HepG2 (cell line): ENCODE results near the gene CERS6. TPM values are rescaled to one million over a fixed set of nuclear protein-coding genes. Genes with fewer than 3 reads are reported as not detected.

ENCODE experiments used
- AFF4 ChIP-seq: sonication (generic); formaldehyde crosslinking; IDR thresholded peaks from 2 replicates; pipeline ENCODE4 v1.4.0; 2020; ENCODE audit warnings: missing genetic modification reagents
- ATF6 ChIP-seq: sonication (generic); formaldehyde crosslinking; conservative IDR thresholded peaks from 2 replicates; pipeline ENCODE4 v1.4.0; 2020; ENCODE audit warnings: missing genetic modification reagents
- CREBL2 ChIP-seq: sonication (generic); formaldehyde crosslinking; IDR thresholded peaks from 2 replicates; pipeline ENCODE4 v1.8.1; 2023; ENCODE audit warnings: missing genetic modification reagents, mild to moderate bottlenecking, borderline replicate concordance
- KDM1A ChIP-seq: IDR thresholded peaks from 2 replicates; pipeline ENCODE4 v1.6.1; 2016; ENCODE audit warnings: missing compliant biosample characterization
- KDM5A ChIP-seq: fragments of 200-600 bp; sonication (generic); IDR thresholded peaks from 2 replicates; pipeline ENCODE4 v1.7.0; 2018; ENCODE audit warnings: antibody characterized with exemption, mild to moderate bottlenecking, low read length, borderline replicate concordance
- MIER2 ChIP-seq: IDR thresholded peaks from 2 replicates; pipeline ENCODE4 v1.6.1; 2016; ENCODE audit warnings: missing biosample characterization, missing genetic modification reagents
- RARA ChIP-seq: IDR thresholded peaks from 2 replicates; pipeline ENCODE4 v1.6.1; 2016; ENCODE audit warnings: missing genetic modification reagents, missing compliant biosample characterization
- TMF1 ChIP-seq: sonication (generic); formaldehyde crosslinking; IDR thresholded peaks from 2 replicates; pipeline ENCODE4 v1.8.1; 2022; ENCODE audit warnings: low read depth, missing genetic modification reagents
- YY1 ChIP-seq: IDR thresholded peaks from 2 replicates; pipeline ENCODE4 v1.6.1; 2011; ENCODE audit warnings: low read length, low read depth, moderate library complexity, mild to moderate bottlenecking; ENCODE audit not compliant: insufficient read depth, insufficient replicate concordance
- ZBTB4 ChIP-seq: sonication (generic); formaldehyde crosslinking; IDR thresholded peaks from 2 replicates; pipeline ENCODE4 v1.4.0; 2020; ENCODE audit warnings: missing genetic modification reagents, mild to moderate bottlenecking, borderline replicate concordance
- ZNF432 ChIP-seq: sonication (generic); formaldehyde crosslinking; IDR thresholded peaks from 2 replicates; pipeline ENCODE4 v1.5.0; 2020; ENCODE audit warnings: missing genetic modification reagents, mild to moderate bottlenecking, borderline replicate concordance
- ZNF549 ChIP-seq: sonication (generic); formaldehyde crosslinking; IDR thresholded peaks from 2 replicates; pipeline ENCODE4 v1.5.0; 2020; ENCODE audit warnings: missing genetic modification reagents
- polyA plus RNA-seq, 8 experiments: library from polyadenylated mRNA; depleted of rRNA in 3 of 8; stranded (reverse) in 7 of 8; unstranded in 1 of 8; fragments of >200 nt; fragmentation: Illumina TruSeq in 4 of 8; extraction: Trizol in 4 of 8; gene quantifications; 2 replicates each; pipeline versions ENCODE4 v1.2.1 to v1.2.3, GENCODE V29; 2011 to 2016; ENCODE audit warnings: low read depth in 4 of 8, missing spikeins in 1 of 8, mixed read lengths in 1 of 8; ENCODE audit not compliant: insufficient read depth in 1 of 8
- total RNA-seq, 5 experiments: library from RNA; depleted of rRNA; stranded (reverse); fragments of >200 nt; fragmentation: Illumina TruSeq; extraction: Trizol; gene quantifications; 2 replicates each; pipeline ENCODE4 v1.2.3, GENCODE V29; 2016; ENCODE audit warnings: low read depth in 1 of 5

The CERS6 gene
- total and polyA plus RNA-seq, 2 of the 13 experiments (the other 11 are each of a cell fraction or from before 2014, with no cell fraction given) = 10.1 to 20.3 TPM

- TF ChIP-seq ZBTB4 (CRISPR knock-in tag) (no peak), YY1 (no peak), ZNF432 (CRISPR knock-in tag) (no peak), MIER2 (CRISPR knock-in tag) (no peak), KDM5A (no peak), CREBL2 (no peak), ATF6 (CRISPR knock-in tag) (no peak), RARA (no peak), ZNF549 (CRISPR knock-in tag) (no peak), KDM1A (CRISPR knock-in tag) (no peak), AFF4 (no peak), TMF1 (no peak)
- TF ChIP-seq, all 625 proteins: peak for 0
Observed at GRCh38 chr2:168525020-168525419, 68.9 kb downstream of the CERS6 start (continued).
